Measurements from ENCODE around the gene CSF1R.

CSF1R gene

DNA sequence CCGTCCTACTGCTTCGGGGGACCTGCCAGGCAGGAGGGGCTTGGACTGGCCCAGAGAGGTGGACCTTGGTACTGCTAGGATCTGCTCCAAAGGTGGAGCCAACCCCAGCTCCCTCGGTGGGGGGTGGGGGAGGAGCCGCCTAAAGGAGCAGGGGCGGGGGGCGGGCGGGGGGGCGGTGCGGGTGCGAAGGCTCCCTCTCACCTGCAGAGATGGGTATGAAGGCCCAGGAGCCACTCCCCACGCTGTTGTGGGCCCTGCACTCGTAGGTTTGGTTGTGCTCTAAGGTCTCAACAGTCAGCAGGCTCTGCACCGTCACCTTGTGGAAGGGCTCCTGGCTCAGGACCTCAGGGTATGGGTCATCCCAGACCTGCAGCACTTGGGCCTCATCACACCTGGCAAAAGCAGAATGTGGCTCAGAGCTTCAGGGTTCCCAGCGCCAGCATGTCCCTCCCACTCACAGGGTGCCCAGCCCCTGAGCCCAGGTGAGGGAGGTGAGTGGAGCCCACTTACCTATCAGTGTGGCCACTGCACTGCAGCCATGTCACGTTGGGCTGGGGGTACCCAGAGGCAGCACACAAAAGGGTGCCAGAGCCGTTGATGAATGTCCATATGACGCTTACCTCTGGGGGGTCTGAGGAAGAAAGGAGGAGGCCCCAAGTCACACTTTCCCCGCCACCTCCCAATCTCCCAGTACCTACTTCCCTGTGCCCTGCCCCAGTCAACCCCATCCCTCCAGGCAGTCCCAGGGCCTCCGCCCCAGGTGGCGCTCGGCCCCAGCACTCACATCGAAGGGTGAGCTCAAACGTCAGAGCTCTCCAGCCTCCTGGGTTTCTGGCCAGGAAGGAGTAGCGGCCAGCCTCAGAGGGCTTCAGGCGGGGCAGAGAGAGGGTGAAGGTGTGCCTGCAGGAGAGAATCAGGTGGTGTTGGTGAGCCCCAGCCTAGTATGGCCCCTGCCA is 16.4 kb downstream of the CSF1R start:
- no peak for DNase-seq

DNA sequence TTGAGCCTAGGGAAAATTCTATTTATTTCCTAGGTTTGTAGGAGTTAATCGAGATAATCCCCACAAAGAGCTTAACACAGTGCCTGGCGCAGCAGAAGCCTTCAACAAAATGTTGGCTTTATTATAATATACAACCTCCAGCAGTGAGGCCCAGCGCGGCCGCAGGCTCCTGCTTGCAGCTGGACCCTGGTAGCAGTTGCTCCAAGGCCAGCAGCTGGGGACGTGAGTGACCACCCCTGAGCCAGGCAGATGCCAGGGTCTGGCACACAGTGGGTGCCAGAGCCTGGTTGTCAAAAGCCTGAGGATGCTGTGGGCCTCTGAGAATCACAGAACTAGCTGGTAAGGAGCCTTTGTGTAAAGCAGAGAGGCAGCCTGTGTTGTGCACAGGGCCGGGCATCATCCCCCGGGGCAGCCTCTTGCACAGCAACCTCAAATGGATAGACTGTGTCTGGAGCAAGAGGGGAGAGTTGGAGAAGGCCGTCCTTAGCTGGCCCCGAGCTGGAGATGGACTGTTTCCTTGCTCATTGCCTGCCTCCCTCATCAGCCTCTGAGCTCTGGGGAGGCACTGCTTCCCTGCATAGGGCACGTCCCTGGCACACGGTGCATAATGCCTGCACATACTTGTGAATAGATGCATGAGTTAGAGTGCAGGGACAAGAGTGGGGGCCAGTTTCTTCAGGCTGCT is 17.3 kb downstream of the CSF1R start:
- no peak for DNase-seq

DNA sequence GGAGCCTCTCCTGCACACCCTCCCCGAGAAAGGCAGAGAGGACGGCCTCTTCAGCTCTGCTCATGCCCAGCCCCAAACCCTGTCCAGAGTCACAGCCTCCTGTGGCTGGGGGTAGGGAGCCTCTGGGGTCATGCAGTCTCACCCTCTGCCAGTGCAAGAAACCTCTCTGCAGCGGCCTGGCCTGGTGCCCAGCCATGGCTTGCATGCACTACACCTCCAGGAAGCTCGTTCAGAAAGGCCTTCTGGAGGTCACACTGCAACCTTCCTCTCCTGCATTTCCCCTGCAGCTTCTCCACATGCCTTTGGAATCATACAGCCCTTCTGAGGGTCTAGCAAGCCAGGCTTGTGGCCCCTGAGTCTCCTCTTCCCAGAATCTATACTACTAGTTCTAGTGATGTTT is 17.9 kb downstream of the CSF1R start:
- no peak for DNase-seq

DNA sequence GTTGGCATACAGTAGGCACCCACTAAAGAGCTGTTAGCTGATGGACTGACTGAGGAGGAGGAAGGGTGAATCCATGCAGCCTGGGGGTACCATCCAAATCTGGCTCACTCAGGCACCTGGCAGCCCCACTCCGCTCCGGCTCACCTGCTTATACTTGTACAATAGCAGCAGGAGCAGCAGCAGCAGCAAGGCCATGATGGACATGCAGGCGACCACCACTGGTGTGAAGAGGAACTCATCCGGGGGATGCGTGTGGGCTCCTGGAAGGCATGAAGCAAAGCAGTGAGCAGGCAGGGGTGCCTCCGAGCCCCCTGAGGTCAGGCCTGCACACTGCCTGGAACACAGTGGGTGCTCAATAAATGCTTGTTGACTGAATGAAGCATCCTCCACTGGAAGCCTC is 18.3 kb downstream of the CSF1R start:
- no peak for DNase-seq

DNA sequence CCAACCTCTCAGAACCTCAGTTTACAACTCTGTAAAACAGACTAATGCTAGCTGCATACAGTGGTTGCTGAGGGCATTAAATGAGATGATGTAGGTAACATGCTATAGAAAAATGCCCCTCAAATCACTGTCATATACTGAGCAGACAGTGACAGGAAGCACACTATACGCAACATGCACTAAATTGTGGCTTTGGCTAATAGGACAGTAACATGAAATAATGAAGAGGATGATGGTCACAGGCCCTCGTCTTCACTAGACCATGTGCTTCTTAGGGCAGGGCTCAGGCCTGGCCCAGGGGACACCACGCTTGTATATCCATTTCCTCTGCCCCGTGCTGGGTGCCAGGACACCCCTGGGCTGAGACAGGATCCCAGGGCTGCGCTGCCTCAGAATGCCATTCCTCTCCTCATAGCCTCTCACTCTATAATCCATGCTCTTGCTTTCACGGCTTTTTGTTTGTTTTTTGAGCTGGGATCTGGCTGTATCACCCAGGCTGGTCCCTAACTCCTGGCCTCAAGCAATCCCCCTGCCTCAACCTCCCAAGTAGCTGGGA is 18.9 kb downstream of the CSF1R start:
- DNase-seq: no peak

DNA sequence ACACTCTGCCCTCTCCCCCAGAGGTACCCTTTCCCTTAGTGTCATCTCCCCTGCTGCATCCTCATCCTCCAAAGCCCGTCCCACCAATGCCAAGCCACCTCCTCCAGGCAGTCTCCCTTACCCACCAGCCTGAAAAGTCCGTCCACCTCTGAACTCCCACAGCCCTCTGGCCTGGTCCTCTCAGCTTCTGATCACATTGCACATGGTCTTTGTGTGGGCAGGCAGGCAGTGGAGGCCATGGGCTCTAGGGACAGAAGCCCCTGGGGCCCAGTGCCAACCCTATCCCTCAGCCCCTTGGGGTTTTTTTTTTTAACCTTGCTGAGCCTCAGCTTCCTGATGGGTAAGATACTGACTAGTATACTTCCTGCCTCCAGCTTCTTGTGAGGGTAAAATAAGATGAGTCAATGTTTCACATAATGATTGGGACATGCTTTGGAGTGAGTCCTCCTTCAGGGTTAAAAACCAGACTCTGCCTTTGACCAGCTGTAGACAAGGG is 19.4 kb downstream of the CSF1R start:
- no peak for DNase-seq

DNA sequence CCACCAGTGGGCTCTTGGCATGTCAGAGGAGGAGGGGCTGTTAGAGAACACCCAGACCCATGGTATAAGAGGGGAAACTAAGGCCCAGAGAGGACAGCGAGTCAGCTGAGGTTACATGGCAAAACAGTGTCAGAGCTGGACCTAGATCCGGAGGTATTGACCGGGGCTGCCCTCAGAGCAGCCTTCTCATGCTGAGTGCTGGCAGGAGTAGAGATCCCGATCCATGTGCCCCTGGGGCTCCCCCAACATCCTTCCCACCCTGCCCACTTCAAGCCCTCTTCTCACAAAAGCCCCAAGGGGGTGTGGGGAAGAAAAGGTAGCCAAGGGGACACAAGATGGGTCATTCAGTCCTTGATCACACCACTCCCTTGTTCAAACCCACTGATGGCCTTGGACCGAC is 19.9 kb downstream of the CSF1R start:
- no peak for DNase-seq

DNA sequence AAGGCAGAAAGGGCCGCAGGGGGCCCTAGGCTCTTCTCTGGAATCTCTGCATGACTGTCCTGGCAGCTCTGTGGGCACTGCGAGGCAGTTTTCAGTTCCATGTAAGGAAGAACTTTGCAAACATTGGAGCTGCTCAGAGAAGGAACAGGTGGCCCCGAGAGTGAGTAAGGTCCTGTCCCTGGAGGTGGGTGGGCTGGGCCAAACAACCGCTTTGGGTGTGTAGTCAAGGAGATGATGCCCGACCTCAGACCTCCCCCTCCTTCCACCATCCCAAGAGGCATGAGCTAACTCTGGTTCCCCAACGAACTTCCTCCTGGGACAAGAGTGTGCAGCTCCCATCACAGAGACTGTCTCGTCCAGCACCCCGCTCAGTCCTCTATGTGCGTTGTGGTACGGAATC is 20.5 kb downstream of the CSF1R start:
- no peak for DNase-seq

DNA sequence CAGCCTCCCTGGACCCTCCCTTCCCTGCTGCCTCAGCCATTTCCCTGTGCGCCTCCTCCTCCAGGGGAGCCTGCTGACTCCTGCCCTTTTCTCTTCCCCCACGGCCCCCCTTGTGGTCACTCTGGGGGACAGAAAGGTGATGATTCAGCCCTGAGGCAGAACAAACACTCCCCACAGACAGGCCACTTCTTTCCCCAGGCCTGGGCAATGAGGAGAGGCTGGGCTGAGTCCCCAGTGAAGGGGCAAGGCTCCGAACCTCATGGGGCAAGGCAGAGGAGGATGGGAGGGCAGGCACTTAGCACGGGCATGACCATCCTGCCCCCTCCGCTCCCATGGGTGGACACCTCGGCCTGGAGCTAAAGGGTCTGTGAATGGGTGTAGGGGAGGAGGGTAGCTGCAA is 21.0 kb downstream of the CSF1R start:
- DNase-seq: no peak

DNA sequence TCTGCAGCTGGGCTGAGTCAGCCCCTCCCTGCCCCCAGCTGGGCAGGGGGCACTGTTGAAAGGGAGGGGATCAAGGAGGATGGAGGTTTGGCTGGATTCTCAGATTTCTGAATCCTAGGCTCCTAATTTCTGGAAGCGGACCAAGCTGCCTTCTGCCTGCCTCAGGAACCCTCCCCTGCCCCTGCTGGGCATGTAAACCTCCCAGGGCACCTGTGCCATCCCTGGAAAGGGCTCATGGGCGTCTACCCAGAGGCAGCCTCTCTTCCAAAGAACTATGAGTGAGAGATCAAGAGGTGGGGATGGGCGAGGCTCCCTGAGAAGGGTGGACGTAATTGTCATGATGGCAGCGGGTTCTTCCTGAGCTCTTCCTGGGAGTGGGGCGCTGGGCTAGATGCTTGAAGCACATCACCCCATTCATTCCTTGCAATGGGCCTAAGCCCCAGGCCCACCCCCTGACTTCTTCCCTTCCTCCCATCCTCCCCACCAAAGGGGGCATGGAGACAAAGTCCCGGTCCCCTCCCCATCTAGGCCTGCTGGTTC is 21.6 kb downstream of the CSF1R start:
- DNase-seq: no peak

DNA sequence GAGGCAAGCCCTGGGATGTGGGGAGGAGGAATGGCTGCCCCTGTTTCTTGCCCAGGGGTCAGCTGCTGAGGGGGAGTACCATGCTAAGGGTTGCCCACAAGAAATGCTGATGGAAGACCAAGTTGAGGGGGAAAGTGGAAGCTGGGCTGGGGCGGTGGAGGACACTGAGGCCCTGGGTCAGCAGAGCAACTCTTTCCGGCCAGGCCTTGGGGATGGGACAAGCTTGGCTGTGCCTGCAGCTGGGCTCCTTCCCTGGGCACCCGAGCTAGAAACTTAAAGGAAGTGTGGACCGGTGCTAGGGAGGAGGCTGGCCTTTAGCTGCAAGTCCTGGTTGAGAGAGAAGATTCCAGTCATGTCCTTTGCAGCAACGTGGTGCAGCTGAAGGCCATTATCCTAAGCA is 22.7 kb downstream of the CSF1R start:
- no peak for DNase-seq

DNA sequence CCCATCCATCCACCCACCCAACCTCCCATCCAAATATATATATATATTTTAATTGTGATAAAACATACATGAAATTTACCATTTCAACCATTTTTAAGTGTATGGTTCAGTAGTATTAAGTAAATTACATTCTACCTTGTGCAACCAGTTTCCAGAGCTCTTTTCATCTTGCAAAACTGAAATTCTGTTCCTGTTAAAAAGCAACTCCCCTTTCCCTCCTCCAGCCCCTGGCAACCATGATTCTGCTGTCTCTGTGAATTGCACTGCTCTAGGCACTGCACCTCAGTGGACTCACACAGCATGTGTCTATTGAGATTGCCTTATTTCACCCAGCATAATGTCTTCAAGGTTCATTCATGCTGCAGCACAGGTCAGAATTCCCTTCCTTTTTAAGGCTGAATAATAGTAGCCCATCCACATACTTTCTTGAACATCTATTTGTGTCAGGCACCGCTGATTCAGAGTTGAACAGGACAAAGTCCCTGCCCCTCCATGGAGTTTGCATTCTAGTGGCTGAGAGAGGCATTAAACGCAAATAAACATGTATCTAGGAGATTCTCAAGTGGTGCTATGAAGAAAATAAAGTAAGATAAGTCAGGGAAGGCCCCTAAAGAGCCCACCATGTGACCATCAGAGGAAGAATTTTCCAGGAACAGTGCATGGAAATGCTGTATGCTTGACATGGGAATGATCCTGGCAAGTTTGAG is 24.0 kb downstream of the CSF1R start:
- no peak for DNase-seq

DNA sequence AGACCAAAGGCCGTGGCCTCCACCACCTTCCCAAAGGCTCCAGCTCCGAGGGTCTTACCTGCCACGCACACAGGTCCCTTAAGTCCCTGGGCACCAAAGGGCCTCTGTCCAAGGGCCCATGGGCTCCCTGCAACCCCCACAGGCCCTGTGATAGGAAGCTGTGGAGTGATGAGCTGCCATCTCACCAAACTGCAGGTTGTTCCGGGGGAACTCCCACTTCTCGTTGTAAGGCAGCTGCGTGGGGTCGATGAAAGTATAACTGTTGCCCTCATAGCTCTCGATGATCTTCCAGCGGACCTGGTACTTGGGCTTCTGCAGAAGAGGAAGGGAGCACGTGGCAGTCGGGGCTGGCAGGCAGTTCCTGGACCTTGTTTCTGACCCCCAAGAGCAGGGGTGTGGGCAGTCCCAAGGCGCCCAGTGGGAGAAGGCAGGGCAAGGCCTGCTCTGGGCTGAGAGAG is 24.8 kb downstream of the CSF1R start:
- DNase-seq: no peak

DNA sequence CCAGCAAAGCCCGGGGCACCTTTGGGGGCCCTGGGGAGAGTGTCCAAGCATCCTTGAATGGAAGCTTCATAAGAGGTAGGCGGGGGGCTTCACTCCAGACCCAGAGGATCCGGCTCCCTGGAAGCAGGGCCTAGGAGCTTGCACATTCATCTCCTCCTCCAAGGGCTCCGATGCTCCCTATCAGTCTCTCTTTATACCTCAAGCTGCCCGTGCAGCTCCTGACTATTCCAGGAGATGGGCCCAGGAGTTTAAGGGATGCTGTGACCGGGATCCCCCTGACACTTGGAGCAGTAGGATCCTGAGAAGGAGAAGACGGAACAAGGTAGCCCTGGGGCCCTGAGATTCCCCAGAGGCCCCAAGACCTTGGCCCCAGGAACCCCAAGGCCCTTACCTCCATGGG is 25.9 kb downstream of the CSF1R start:
- no peak for DNase-seq

DNA sequence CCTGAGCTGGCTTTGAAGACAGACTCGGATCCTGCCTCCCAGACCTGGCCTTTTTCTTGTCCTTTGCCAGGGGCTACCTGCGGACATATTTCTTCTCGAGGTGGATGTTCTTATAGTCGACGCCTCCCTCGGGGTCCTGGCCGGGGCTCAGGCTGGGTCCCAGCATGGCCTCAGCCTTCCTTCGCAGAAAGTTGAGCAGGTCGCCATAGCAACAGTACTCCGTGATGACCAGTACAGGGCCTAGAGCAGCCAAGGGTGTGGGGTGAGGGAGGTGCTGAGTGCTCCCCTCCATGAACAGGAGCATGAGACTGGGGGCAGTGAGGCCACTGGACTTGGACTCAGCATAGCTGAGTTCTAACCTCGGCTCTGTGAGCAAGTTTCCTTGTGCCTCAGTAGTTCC is 26.7 kb downstream of the CSF1R start:
- no peak for DNase-seq

DNA sequence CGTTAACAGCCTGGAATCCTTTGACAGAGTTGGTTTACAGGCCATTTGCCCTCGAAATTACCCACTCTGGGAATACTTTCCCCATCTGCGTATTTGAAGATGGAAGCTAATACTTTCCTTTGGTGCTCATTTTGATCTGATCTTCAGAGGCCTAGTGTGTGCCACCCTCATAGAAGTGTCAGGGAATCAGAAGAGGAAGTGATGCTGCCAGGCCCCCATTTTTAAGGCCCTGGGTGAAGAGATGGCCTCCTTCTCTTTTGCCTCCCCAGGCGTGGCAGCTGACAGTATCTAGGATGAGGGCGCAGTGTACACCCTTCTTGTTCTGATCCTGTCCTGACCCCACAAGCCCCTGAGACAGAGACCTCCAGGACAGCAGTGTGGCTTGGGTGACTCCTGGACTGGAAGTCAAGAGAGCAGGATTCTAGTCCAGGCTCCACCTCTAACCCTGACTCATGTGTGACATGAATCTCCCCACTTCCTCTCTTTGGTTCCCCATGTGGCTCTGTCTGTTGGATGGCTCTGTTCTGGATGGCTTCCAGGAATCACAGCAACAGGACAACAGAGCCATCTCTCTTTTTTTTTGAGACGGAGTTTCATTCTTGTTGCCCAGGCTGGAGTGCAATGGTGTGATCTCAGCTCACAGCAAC is 27.8 kb downstream of the CSF1R start:
- peak; percentile 22 for DNase-seq

DNA sequence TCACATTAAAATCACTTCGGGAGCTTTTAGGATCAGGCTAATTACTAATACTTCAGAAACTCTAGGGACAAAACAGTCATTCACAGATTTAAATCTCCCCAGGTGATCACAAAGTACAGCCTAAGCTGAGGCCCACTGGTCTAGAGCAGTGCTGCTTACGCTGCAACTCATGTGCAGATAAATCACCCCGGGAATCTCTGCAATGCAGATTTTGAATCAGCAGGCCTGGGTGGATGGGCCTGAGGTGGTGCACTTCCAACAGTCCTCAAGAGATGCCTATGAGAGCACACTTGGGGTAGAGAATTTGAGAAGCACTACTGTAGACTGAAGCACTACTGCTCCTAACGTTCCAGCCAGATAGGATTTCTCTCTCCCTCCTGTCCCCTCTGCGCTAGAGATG is 28.4 kb downstream of the CSF1R start:
- DNase-seq: no peak

DNA sequence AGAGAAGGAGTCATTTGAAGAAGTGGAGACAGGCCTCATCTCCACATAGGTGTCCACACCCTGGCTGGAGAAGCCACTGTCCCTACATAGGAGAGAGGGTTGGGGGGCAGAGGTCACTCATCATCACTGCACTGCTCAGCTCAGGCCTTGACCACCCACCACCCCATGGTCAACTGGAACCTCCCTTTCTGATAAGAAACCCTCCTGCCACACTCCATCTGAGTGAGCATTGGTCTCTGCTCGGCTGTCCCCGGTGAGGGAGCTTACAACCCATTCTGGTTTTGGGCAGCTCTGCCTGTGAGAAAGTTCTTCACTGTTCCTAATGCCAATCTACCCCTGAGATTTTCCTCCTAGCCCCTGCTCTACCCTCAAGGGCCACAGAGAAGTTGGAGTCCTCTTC is 28.8 kb downstream of the CSF1R start:
- DNase-seq: no peak

DNA sequence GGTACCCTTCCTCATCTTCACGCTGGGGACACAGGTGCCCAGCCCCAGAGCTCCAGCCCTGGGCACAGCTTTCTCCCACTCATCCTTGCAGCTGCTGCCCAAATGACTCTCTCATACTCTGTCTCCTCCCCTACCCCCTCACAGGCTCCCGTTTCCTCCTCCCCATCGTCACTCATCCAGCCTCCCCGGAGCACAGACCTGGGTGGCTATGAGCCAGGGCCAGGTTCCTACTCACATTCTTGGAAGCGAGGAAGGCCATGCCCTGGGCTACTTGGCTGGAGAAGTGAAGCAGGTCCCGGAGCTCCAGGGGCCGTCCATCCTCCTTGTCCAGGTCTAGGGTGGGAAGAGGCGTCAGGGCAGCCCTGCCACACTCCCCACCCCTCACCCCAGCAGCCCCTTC is 29.3 kb downstream of the CSF1R start:
- DNase-seq: no peak

DNA sequence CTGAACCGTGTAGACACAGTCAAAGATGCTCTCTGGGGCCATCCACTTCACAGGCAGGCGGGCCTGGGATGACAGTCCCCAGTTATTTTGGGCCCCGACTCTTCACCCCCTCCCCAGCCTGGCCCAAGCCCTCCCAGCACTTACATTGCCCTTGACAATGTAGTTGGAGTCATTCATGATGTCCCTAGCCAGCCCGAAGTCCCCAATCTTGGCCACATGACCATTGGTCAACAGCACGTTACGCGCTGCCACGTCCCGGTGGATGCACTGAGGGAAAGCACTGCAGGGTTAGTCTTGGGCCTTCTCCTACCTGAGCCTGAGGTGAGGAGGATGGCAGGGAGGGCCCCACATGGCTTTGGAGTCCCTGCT is 30.3 kb downstream of the CSF1R start:
- no peak for DNase-seq

DNA sequence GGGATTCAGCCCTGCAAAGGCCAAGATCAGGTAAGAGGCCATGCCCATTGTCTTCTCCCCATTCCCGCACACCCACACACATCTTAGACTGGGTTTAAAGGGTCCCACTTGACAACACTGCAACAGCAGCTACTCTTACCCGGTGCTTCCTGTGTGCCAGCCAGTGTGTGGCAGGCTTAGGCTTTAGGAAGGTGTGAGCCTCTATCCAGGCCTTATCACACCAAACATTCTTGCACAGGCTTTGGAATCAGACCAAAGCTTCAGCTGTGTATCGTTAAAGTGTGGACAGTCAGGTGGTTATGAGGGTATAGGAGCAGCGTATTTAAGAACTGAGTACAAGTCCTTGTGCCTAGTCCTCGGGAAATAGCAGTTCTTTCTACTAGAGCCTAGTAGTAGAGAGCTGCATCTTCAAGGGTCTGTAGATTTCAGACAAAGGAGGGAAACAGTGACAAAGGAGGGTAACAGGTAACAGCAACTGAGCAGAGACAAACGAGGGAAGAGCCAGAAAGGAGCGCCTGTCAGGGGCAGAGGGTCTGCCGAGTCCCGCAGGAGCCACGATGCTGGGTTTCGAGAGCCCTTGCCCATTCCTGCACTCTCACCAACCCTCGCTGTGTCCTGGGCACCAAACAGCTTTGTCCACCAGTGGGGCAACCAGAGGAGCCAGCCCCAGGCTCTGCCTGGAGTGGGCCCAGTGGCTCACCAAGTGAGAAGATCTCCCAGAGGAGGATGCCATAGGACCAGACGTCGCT is 30.9 kb downstream of the CSF1R start:
- DNase-seq: no peak

DNA sequence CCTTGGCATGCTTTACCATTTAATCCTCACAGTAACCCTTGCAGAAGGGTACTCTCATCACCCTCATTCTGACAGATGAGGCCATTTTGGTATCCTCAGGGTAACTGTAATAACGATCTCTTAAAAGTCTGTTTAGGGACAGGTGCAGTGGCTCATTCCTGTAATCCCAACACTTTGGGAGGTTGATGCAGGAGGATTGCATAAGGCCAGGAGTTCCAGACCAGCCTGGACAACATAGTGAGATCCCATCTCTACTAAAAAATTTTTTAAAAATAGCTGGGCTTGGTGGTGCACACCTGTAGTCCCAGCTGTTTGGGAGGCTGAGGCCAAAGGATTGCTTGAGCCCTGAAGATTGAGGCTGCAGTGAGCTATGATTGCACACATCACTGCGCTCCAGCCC is 31.8 kb downstream of the CSF1R start:
- DNase-seq: no peak
